Fibroblast of lung (primary cell): ENCODE data around the gene CCNY.

Experiments
- CTCF ChIP-seq, 2 donors: IDR thresholded peaks in 1 of 2; conservative IDR thresholded peaks in 1 of 2; 1 replicate in 1 of 2; 2 replicates in 1 of 2; pipeline ENCODE4 v1.5.1; 2011 to 2012; ENCODE audit warnings: low read length in 2 of 2, control low read depth in 1 of 2, inconsistent platforms in 1 of 2, low read depth in 1 of 2, mild to moderate bottlenecking in 1 of 2
- EZH2 ChIP-seq: IDR thresholded peaks from 2 replicates; pipeline ENCODE4 v1.5.1; 2012; ENCODE audit warnings: low read length, control low read depth, mild to moderate bottlenecking; ENCODE audit errors: missing control alignments

- TF ChIP-seq CTCF (conservative IDR thresholded peaks at IDR 0.05 in 1 of 2, IDR thresholded peaks at IDR 0.05 in 1 of 2; ENCODE audit: low read depth in 1 of 2, low read length in 2 of 2) (no peak), EZH2 (no peak)
Observed at GRCh38 chr10:35426657-35427056, 90.3 kb downstream of the CCNY start.
